GM12891 (cell line): ENCODE data around the gene RPS6KA2.
A peak's percentile ranks its signal among the peaks of the same experiment; 100 is the strongest.
"Not testable (repeated sequence)": the region's sequence is repeated elsewhere in the genome, so short reads cannot be mapped to it uniquely, and the experiment has no call there.

Source experiments
- DNase-seq: peaks from one replicate; pipeline ENCODE4 v3.0.0; 2011; ENCODE audit warnings: low spot score; ENCODE audit not compliant: insufficient read length
- FAIRE-seq: peaks from 2 replicates; lab custom pipeline; 2011; peaks lifted over from hg19 to GRCh38; lab: Jason Lieb, UNC
- PAX5 ChIP-seq: IDR thresholded peaks from 2 replicates; pipeline ENCODE4 v1.6.1; 2011; ENCODE audit warnings: low read length, moderate library complexity, mild to moderate bottlenecking; ENCODE audit not compliant: insufficient read depth, severe bottlenecking
- POLR2A ChIP-seq: IDR thresholded peaks from 2 replicates; pipeline ENCODE4 v1.6.1; 2011; ENCODE audit warnings: low read depth, low read length, control low read depth
- POLR2AphosphoS5 ChIP-seq: IDR thresholded peaks from 2 replicates; pipeline ENCODE4 v1.6.1; 2011; ENCODE audit warnings: low read depth, low read length, control low read depth
- POU2F2 ChIP-seq: IDR thresholded peaks from 2 replicates; pipeline ENCODE4 v1.6.1; 2011; ENCODE audit warnings: low read depth, mild to moderate bottlenecking, control low read depth, low read length, moderate library complexity
- SPI1 ChIP-seq: IDR thresholded peaks from 2 replicates; pipeline ENCODE4 v1.6.1; 2011; ENCODE audit warnings: low read depth, low read length, control low read depth
- TAF1 ChIP-seq: IDR thresholded peaks from 2 replicates; pipeline ENCODE4 v1.6.1; 2011; ENCODE audit warnings: low read depth, low read length, control low read depth

The RPS6KA2 gene

GRCh38 chr6:166379103-166379586 lies 247.9 kb downstream of the RPS6KA2 start:
- DNase-seq (no peak), FAIRE-seq (no peak)
- TF ChIP-seq PAX5 (no peak), POLR2AphosphoS5 (no peak), TAF1 (no peak), POLR2A (no peak)

GRCh38 chr6:166377721-166378120 lies 249.3 kb downstream of the RPS6KA2 start:
- TF ChIP-seq PAX5: no peak
- TF ChIP-seq SPI1: no peak
- TF ChIP-seq TAF1: no peak
- no peak for TF ChIP-seq POU2F2
- TF ChIP-seq POLR2A: no peak
- TF ChIP-seq POLR2AphosphoS5: no peak
- FAIRE-seq (no peak), DNase-seq (no peak)

GRCh38 chr6:166375013-166375412 lies 252.0 kb downstream of the RPS6KA2 start:
- FAIRE-seq (peak; percentile 64), DNase-seq (no peak)
- TF ChIP-seq POLR2AphosphoS5 (no peak), POU2F2 (no peak), POLR2A (no peak), PAX5 (no peak), TAF1 (no peak), SPI1 (no peak)

GRCh38 chr6:166370489-166370888 lies 256.6 kb downstream of the RPS6KA2 start:
- TF ChIP-seq TAF1: no peak
- TF ChIP-seq POU2F2: no peak
- no peak for TF ChIP-seq SPI1
- no peak for TF ChIP-seq PAX5
- no peak for TF ChIP-seq POLR2AphosphoS5
- no peak for TF ChIP-seq POLR2A
- no peak for DNase-seq
- FAIRE-seq: no peak

GRCh38 chr6:166369782-166370181 lies 257.3 kb downstream of the RPS6KA2 start:
- TF ChIP-seq TAF1: no peak
- no peak for TF ChIP-seq PAX5
- no peak for TF ChIP-seq POLR2AphosphoS5
- no peak for TF ChIP-seq SPI1
- no peak for TF ChIP-seq POLR2A
- TF ChIP-seq POU2F2: no peak
- FAIRE-seq (no peak), DNase-seq (no peak)

GRCh38 chr6:166366921-166367320 lies 260.1 kb downstream of the RPS6KA2 start:
- DNase-seq (no peak), FAIRE-seq (no peak)
- TF ChIP-seq POLR2A (no peak), POLR2AphosphoS5 (no peak), PAX5 (no peak), SPI1 (no peak), POU2F2 (no peak), TAF1 (no peak)

- DNase-seq: no peak
- no peak for FAIRE-seq
- no peak for TF ChIP-seq SPI1
- TF ChIP-seq POLR2AphosphoS5: no peak
- no peak for TF ChIP-seq POLR2A
- TF ChIP-seq TAF1: no peak
- no peak for TF ChIP-seq PAX5
- no peak for TF ChIP-seq POU2F2
Measured at GRCh38 chr6:166365806-166366205, 261.2 kb downstream of the RPS6KA2 start.

GRCh38 chr6:166365221-166365620 lies 261.8 kb downstream of the RPS6KA2 start:
- DNase-seq: no peak
- no peak for TF ChIP-seq POLR2AphosphoS5
- no peak for TF ChIP-seq PAX5
- no peak for TF ChIP-seq POU2F2
- no peak for FAIRE-seq

- TF ChIP-seq POU2F2 (no peak), TAF1 (no peak), SPI1 (no peak), PAX5 (no peak), POLR2AphosphoS5 (no peak), POLR2A (no peak)
- FAIRE-seq (no peak), DNase-seq (no peak)
Measured at GRCh38 chr6:166364456-166364855, 262.6 kb downstream of the RPS6KA2 start.

- not testable (repeated sequence) for FAIRE-seq
Measured at GRCh38 chr6:166362427-166362826, 264.6 kb downstream of the RPS6KA2 start.

GRCh38 chr6:166361077-166361429 lies 266.0 kb downstream of the RPS6KA2 start:
- TF ChIP-seq POLR2AphosphoS5 (no peak), POLR2A (no peak)
- DNase-seq: no peak
- FAIRE-seq: no peak

More at GRCh38 chr6:166362427-166362826, 264.6 kb downstream of the RPS6KA2 start:
- not testable (repeated sequence) for DNase-seq
